ENCODE results near the gene PEAK1.
"Not testable (repeated sequence)": the region's sequence is repeated elsewhere in the genome, so short reads cannot be mapped to it uniquely, and the experiment has no call there.

The PEAK1 gene

DNA sequence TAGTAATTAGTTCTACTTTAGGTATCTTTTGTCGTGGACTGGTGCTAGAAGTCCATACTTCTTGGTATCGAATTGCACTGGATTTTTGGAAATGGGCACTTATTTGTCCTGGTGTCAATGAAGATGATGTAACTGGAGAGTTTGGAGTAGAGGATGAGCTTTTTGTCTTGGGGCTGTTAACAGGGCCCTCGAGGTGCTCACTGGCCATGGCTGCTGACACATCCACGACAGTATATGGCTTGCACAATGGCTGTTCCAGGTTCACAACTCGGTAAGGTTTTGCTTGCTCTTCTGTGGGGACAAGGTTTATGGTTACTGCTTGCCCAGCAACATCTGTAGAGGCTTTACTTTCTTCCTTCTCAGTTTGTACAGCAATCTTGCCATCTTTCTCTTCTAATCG, 239.6 kb downstream of the PEAK1 start:
- DNase-seq (ENCODE audit: extremely low read depth, low read depth), result no peak
- no peak overlapping the region for H3K4me3 ChIP-seq (replicated peaks; ENCODE audit: low read depth, low read length)
- TF ChIP-seq, protein P1, sequence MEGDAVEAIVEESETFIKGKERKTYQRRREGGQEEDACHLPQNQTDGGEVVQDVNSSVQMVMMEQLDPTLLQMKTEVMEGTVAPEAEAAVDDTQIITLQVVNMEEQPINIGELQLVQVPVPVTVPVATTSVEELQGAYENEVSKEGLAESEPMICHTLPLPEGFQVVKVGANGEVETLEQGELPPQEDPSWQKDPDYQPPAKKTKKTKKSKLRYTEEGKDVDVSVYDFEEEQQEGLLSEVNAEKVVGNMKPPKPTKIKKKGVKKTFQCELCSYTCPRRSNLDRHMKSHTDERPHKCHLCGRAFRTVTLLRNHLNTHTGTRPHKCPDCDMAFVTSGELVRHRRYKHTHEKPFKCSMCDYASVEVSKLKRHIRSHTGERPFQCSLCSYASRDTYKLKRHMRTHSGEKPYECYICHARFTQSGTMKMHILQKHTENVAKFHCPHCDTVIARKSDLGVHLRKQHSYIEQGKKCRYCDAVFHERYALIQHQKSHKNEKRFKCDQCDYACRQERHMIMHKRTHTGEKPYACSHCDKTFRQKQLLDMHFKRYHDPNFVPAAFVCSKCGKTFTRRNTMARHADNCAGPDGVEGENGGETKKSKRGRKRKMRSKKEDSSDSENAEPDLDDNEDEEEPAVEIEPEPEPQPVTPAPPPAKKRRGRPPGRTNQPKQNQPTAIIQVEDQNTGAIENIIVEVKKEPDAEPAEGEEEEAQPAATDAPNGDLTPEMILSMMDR (IDR thresholded peaks at IDR 0.05; ENCODE audit: low read depth, low read length, missing control alignments), result no peak

DNA sequence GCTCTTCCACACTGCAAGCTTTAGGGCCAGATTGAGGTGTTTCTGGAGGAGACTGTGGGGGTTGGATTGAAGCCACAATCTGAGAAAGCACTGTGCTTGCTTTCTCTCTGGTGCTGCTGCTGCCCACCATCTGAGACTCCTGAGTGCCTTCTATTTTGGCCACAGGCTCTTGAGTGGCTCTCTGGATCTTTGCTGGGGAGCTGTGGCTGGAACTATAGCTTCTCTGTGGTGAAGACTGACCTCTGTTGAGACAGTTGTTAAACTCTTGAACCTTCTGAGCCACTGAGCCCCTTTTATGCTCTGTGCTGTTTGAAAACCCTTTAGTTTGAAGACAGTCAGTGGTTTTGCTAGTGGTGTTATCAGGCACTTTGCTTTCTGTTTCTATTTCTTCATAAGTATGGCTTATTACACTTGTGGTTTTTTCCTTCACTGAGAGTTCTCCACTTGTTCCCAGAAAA, 240.3 kb downstream of the PEAK1 start:
- no peak for DNase-seq (ENCODE audit: extremely low read depth, low read depth)
- TF ChIP-seq, protein P1 (IDR thresholded peaks at IDR 0.05; ENCODE audit: low read depth, low read length, missing control alignments), result no peak
- no peak overlapping the region for H3K4me3 ChIP-seq (replicated peaks; ENCODE audit: low read depth, low read length)

DNA sequence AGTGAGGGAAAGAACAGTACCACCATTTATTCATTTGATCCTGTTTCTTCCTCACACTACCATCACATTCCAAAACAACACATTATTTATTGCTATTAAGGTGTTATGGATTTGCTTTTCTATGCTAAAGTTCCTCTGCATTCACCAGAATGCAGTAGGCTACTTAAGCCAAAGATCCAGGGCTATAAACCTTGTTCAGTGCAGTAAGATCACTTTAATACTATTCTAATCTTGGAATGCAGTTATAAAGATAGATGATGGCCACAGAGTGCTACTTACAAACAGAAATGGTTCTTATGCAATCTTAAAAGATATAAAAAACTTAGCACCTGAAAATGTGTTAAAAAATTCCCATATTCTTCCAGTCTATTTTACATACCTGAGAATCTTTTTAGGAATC, 241.5 kb downstream of the PEAK1 start:
- H3K4me3 ChIP-seq (replicated peaks; ENCODE audit: low read depth, low read length), result no peak overlapping the region
- no peak for DNase-seq (ENCODE audit: extremely low read depth, low read depth)
- TF ChIP-seq, protein P1 (IDR thresholded peaks at IDR 0.05; ENCODE audit: low read depth, low read length, missing control alignments), result no peak

DNA sequence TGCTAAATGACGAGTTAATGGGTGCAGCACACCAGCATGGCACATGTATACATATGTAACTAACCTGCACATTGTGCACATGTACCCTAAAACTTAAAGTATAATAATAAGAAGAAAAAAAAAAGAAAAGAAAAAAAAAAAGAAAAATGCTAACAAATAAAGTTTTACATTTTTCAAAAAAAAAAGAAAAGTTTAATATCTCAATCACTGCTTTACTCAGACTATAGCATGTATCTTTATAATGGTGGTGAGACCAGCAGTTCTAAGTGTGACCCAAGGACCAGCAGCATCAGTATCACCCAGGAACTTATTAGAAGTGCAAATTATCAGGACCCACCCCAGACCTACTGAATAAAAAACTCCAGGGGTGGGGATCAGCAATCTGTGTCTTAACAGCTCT, 243.8 kb downstream of the PEAK1 start:
- not testable (repeated sequence) for H3K4me3 ChIP-seq (replicated peaks; ENCODE audit: low read depth, low read length); DNase-seq (ENCODE audit: extremely low read depth, low read depth)

DNA sequence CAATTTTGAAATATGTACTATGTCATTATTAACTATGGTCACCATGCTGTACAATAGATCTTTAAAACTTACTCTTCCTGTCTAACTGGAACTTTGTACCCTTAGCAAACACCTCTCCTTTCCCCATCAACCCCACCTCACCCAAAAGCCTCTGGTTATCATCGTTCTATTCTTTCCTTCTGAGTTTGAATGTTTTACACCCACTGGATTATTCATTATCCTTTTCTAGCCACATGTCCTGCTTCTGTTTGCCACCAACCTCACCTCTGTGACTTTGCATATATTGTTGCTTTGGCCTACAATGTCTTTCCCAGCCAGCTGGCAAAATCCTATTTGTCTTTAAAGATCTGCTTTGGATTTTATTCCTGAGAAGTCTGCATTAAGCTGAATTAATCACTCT, 246.4 kb downstream of the PEAK1 start:
- DNase-seq (ENCODE audit: extremely low read depth, low read depth), result no peak
- TF ChIP-seq, protein P1 (IDR thresholded peaks at IDR 0.05; ENCODE audit: low read depth, low read length, missing control alignments), result no peak
- H3K4me3 ChIP-seq (replicated peaks; ENCODE audit: low read depth, low read length), result no peak overlapping the region

DNA sequence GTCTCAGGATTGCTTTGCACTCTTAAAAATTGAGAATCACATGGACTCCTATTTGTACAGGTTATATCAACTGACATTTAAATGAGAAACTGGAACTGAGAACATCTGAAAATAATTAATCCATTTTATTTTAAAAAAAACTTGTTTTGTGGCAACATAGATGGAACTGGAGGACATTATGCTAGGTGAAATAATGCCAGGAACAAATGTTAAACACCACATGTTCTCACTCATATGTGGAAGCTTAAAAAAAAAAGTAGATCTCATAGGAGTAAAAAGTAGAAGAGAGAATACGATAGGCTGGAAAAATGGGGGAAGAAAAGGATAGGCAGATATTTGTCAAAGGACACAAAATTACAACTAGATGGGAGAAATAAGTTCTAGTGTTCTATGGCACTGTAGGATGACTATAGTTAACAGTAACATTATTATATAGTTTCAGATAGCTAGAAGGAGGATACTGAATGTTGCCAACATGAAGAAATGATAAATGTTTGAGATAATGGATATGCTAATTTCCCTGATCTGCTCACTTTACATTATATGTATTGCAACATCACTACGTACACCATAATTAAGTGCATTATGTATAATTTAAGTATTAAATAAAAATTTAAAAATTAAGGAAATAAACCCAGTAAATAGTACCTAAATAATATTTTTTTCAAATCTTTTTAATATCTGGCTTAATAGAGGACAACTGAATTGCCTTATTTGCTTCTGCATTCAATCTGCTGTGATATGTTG, 248.5 kb downstream of the PEAK1 start:
- TF ChIP-seq, protein P1 (IDR thresholded peaks at IDR 0.05; ENCODE audit: low read depth, low read length, missing control alignments), result no peak
- H3K4me3 ChIP-seq (replicated peaks; ENCODE audit: low read depth, low read length), result no peak overlapping the region
- no peak for DNase-seq (ENCODE audit: extremely low read depth, low read depth)

DNA sequence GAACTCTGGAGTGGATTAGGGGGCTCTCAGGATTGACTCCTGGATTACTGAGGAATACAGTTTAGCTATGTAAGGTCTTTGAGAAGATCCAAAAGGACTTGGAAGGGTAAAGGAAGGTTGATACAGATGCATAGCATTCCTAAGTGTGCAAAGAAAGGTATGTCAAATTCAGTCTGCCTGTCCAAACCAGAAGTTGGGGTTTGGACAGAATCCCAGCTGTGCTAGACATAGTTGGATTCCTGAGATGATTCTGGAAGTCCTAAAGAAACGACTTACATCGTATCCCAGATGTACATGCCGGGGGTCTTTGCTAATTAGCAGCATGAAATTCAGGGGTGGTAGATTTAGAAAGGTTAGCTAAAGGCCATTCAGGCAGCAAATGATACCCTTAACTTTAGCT, 251.3 kb downstream of the PEAK1 start:
- TF ChIP-seq, protein P1 (IDR thresholded peaks at IDR 0.05; ENCODE audit: low read depth, low read length, missing control alignments), result no peak

More for the DNA sequence above, 251.3 kb downstream of the PEAK1 start:
- DNase-seq (ENCODE audit: extremely low read depth, low read depth), result no peak
- H3K4me3 ChIP-seq (replicated peaks; ENCODE audit: low read depth, low read length), result no peak overlapping the region

All from HFF-Myc (cell line).